HUDEP-2 (cell line): ENCODE data around the gene TYW1.
A peak's percentile ranks its signal among the peaks of the same experiment; 100 is the strongest.
"Not testable (repeated sequence)": the region's sequence is repeated elsewhere in the genome, so short reads cannot be mapped to it uniquely, and the experiment has no call there.

ENCODE experiments used
- DNase-seq, 76 experiments: peaks; one replicate each; lab custom pipeline; 2025; ENCODE audit not compliant: unreplicated experiment in 76 of 76; lab: John Stamatoyannopoulos, UW

The TYW1 gene

GRCh38 chr7:66996444-66997191 is at the start of gene TYW1:
Gene TYW1, plus strand, starts transcription at chr7:66996833. Its CDS starts 146 bp downstream, at chr7:66996979.
- DNase-seq: peak; percentile 51 to 99 (median 97)

GRCh38 chr7:66948480-66949109 is 48.0 kb upstream of the TYW1 start:
- DNase-seq: no peak

- DNase-seq: no peak
Measured at GRCh38 chr7:66950311-66950710, 46.3 kb upstream of the TYW1 start.

- DNase-seq: no peak
Measured at GRCh38 chr7:66950763-66951162, 45.9 kb upstream of the TYW1 start.

GRCh38 chr7:66952343-66953043 is 44.1 kb upstream of the TYW1 start:
- DNase-seq: no peak

GRCh38 chr7:66953044-66953427 is 43.6 kb upstream of the TYW1 start:
- DNase-seq: no peak

GRCh38 chr7:66957595-66958290 is 38.9 kb upstream of the TYW1 start:
- DNase-seq: no peak

GRCh38 chr7:66958538-66959350 is 37.9 kb upstream of the TYW1 start:
- DNase-seq: no peak

GRCh38 chr7:66960192-66960591 is 36.4 kb upstream of the TYW1 start:
- no peak for DNase-seq

- DNase-seq: no peak
Measured at GRCh38 chr7:66961096-66961495, 35.5 kb upstream of the TYW1 start.

GRCh38 chr7:66964411-66964810 is 32.2 kb upstream of the TYW1 start:
- no peak for DNase-seq

GRCh38 chr7:66967029-66967428 is 29.6 kb upstream of the TYW1 start:
- peak in 1 of 76 experiments; percentile 1 for DNase-seq

- DNase-seq: not testable (repeated sequence)
Measured at GRCh38 chr7:66969001-66969400, 27.6 kb upstream of the TYW1 start.

- DNase-seq: no peak
Measured at GRCh38 chr7:66970310-66970709, 26.3 kb upstream of the TYW1 start.

- DNase-seq: no peak
Measured at GRCh38 chr7:66974986-66975590, 21.5 kb upstream of the TYW1 start.

- not testable (repeated sequence) for DNase-seq
Measured at GRCh38 chr7:66978312-66978711, 18.3 kb upstream of the TYW1 start.

GRCh38 chr7:66979013-66979412 is 17.6 kb upstream of the TYW1 start:
- DNase-seq: not testable (repeated sequence)

- DNase-seq: not testable (repeated sequence)
Measured at GRCh38 chr7:66980336-66980735, 16.3 kb upstream of the TYW1 start.

- not testable (repeated sequence) for DNase-seq
Measured at GRCh38 chr7:66989552-66989951, 7.1 kb upstream of the TYW1 start.

- not testable (repeated sequence) for DNase-seq
Measured at GRCh38 chr7:66994051-66994450, 2.6 kb upstream of the TYW1 start.
